Loucy (cell line): ENCODE results near the gene DDX18.
"Not testable (repeated sequence)": the region's sequence is repeated elsewhere in the genome, so short reads cannot be mapped to it uniquely, and the experiment has no call there.

Source experiments
- H2AFZ ChIP-seq: fragments of 200-600 bp; sonication (generic); 2 replicates; pipeline ENCODE4 v1.6.0; 2016; ENCODE audit warnings: antibody characterized with exemption, mild to moderate bottlenecking, low read length, moderate library complexity
- H3F3A ChIP-seq: fragments of 200-600 bp; 2 replicates; pipeline ENCODE4 v1.6.0; 2016; ENCODE audit warnings: antibody characterized with exemption, low read depth, mild to moderate bottlenecking
- H3K27me3 ChIP-seq: fragments of 200-600 bp; sonication (generic); 2 replicates; pipeline ENCODE4 v1.6.1; 2014; ENCODE audit warnings: low read length, mild to moderate bottlenecking; ENCODE audit not compliant: insufficient read depth, poor library complexity, severe bottlenecking
- H3K36me3 ChIP-seq: fragments of 200-600 bp; sonication (generic); 2 replicates; pipeline ENCODE4 v1.6.1; 2016; ENCODE audit warnings: low read length; ENCODE audit not compliant: insufficient read depth
- H3K4me1 ChIP-seq: fragments of 200-600 bp; sonication (generic); 2 replicates; pipeline ENCODE4 v1.5.1; 2014; ENCODE audit warnings: low read length, mild to moderate bottlenecking; ENCODE audit not compliant: insufficient read depth, poor library complexity, severe bottlenecking
- H3K4me2 ChIP-seq: fragments of 200-600 bp; sonication (generic); 2 replicates; pipeline ENCODE4 v1.6.0; 2014; ENCODE audit warnings: antibody characterized with exemption, low read length, low read depth, mild to moderate bottlenecking; ENCODE audit not compliant: poor library complexity, severe bottlenecking
- H3K4me3 ChIP-seq: fragments of 200-600 bp; sonication (generic); 2 replicates; pipeline ENCODE4 v1.5.1; 2014; ENCODE audit warnings: low read length, mild to moderate bottlenecking, mixed read lengths; ENCODE audit not compliant: poor library complexity, severe bottlenecking
- H3K79me2 ChIP-seq: fragments of 200-600 bp; sonication (generic); 2 replicates; pipeline ENCODE4 v1.6.1; 2014; ENCODE audit warnings: low read length; ENCODE audit not compliant: insufficient read depth
- H3K9ac ChIP-seq: fragments of 200-600 bp; sonication (generic); 2 replicates; pipeline ENCODE4 v1.6.0; 2014; ENCODE audit warnings: mild to moderate bottlenecking, low read depth, low read length, moderate library complexity; ENCODE audit not compliant: poor library complexity, severe bottlenecking
- H3K9me2 ChIP-seq: fragments of 200-600 bp; sonication (generic); replicated peaks from 2 replicates; pipeline ENCODE4 v1.6.1; 2016; ENCODE audit warnings: low read depth, low read length, mixed read lengths
- H3K9me3 ChIP-seq: fragments of 200-600 bp; sonication (generic); 2 replicates; pipeline ENCODE4 v1.6.1; 2014; ENCODE audit warnings: mild to moderate bottlenecking, antibody characterized with exemption, low read length, low read depth; ENCODE audit not compliant: insufficient read depth
- H4K20me1 ChIP-seq: fragments of 200-600 bp; sonication (generic); 2 replicates; pipeline ENCODE4 v1.6.0; 2014; ENCODE audit warnings: antibody characterized with exemption, low read length, mild to moderate bottlenecking; ENCODE audit not compliant: insufficient read depth, poor library complexity, severe bottlenecking
- EZH2phosphoT487 ChIP-seq: fragments of 200-600 bp; IDR thresholded peaks from 2 replicates; pipeline ENCODE4 v1.6.1; 2018; ENCODE audit warnings: antibody characterized with exemption, mild to moderate bottlenecking, moderate library complexity, borderline replicate concordance
- TF ChIP-seq, protein P1 (sequence below): fragments of 200-600 bp; sonication (generic); conservative IDR thresholded peaks from 2 replicates; pipeline ENCODE4 v1.5.1; 2014; ENCODE audit warnings: mild to moderate bottlenecking, antibody characterized with exemption, low read length

DDX18 gene

DNA sequence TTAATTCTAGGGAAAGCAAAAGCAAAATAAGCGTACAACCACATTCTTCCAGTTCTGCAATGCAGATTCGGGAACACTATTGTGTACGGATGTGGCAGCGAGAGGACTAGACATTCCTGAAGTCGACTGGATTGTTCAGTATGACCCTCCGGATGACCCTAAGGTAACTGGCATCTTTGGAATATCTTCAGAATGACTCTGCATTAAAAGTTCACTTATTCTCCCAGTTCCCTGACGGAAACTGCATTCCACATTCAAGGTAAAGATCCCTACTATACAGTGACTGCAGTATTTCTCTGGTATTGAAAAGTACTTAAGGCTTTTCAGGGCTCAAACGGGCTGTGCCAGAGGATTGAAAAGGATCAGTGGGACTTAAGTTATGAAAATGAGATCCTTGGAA is 10.9 kb downstream of the DDX18 start:
- H3K9me2 ChIP-seq: no peaks in the 10 kb centered on the region
- 0 out of 2 replicates have a peak, but pooled peaks cover under 1% of the 10 kb centered on the region for H3K79me2 ChIP-seq
- H3K4me3 ChIP-seq: no peak overlapping the region
- H3K4me2 ChIP-seq: no peak overlapping the region
- no peaks in the 10 kb centered on the region for H3K27me3 ChIP-seq
- H3F3A ChIP-seq: no peaks in the 10 kb centered on the region
- no peaks in the 10 kb centered on the region for H3K9me3 ChIP-seq
- no peaks in the 10 kb centered on the region for H3K4me1 ChIP-seq
- H4K20me1 ChIP-seq: no peaks in the 10 kb centered on the region
- H2AFZ ChIP-seq: no peak overlapping the region
- peaks cover 98% of the 10 kb centered on the region for H3K36me3 ChIP-seq
- no peak for TF ChIP-seq EZH2phosphoT487
- TF ChIP-seq, protein P1, sequence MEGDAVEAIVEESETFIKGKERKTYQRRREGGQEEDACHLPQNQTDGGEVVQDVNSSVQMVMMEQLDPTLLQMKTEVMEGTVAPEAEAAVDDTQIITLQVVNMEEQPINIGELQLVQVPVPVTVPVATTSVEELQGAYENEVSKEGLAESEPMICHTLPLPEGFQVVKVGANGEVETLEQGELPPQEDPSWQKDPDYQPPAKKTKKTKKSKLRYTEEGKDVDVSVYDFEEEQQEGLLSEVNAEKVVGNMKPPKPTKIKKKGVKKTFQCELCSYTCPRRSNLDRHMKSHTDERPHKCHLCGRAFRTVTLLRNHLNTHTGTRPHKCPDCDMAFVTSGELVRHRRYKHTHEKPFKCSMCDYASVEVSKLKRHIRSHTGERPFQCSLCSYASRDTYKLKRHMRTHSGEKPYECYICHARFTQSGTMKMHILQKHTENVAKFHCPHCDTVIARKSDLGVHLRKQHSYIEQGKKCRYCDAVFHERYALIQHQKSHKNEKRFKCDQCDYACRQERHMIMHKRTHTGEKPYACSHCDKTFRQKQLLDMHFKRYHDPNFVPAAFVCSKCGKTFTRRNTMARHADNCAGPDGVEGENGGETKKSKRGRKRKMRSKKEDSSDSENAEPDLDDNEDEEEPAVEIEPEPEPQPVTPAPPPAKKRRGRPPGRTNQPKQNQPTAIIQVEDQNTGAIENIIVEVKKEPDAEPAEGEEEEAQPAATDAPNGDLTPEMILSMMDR: no peak
- no peak overlapping the region for H3K9ac ChIP-seq

DNA sequence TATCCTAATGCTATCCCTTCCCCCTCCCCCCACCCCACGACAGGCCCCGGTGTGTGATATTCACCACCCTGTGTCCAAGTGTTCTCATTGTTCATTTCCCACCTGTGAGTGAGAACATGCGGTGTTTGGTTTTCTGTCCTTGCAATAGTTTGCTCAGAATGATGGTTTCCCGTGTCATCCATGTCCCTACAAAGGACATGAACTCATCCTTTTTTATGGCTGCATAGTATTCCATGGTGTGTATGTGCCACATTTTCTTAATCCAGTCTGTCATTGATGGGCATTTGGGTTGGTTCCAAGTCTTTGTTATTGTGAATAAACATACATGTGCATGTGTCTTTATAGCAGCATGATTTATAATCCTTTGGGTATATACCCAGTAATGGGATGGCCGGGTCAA is 13.0 kb downstream of the DDX18 start:
- not testable (repeated sequence) for H4K20me1 ChIP-seq

DNA sequence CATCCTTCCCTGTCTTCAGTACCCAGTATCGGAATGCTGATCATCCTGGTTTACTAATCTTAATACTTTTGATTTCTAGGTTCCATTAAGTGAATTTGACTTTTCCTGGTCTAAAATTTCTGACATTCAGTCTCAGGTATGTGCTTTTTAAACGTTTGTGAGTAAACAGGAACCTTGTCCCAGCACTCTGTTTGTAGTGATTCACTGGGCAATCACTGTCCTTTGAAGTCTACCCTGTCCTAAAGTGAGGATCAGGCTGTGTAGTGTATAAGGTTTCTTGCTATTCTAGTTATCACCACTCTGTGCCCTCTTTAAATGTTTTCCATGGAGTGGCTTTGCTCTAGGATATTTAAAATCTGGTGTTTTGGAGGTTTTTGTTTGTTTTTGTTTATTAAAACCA is 14.4 kb downstream of the DDX18 start:
- Histone ChIP-seq H3K4me1 (no peaks in the 10 kb centered on the region), H3K4me3 (no peak overlapping the region)
- no peak for TF ChIP-seq EZH2phosphoT487
- TF ChIP-seq, protein P1: no peak

More for the DNA sequence above, 13.0 kb downstream of the DDX18 start:
- not testable (repeated sequence) for H3K4me1 ChIP-seq, H3F3A ChIP-seq, H3K9me3 ChIP-seq, H3K9me2 ChIP-seq, H3K27me3 ChIP-seq, H3K4me2 ChIP-seq, H3K4me3 ChIP-seq, H3K9ac ChIP-seq, H2AFZ ChIP-seq, H3K79me2 ChIP-seq
- peaks cover 87% of the 10 kb centered on the region for H3K36me3 ChIP-seq

DNA sequence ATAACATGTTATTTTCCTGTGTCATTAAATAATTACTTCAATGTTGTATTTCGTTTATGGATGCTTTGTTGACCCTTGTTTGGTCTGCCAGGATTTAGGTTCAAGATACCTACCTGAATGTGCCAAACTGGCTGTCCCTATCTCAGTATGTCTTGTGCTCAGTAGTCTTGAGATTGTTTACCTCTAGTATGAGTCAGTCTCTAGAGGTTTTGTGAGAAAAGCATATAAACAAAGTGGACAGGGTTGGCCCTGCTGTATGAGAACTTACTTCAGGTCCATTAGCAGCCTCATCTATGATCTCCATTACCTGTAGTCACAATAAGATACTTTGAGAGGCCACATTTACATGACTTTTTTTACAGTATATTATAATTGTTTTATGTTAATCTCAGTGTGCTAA is 17.8 kb downstream of the DDX18 start:
- no peak overlapping the region for H3K4me2 ChIP-seq
- no peaks in the 10 kb centered on the region for H3K27me3 ChIP-seq
- H3K36me3 ChIP-seq: peaks cover 55% of the 10 kb centered on the region; the same call in 1 of the 2 replicates
- no peaks in the 10 kb centered on the region for H3K79me2 ChIP-seq
- no peak overlapping the region for H3K4me3 ChIP-seq
- H3K9ac ChIP-seq: no peak overlapping the region
- H3K4me1 ChIP-seq: no peaks in the 10 kb centered on the region
- H3K9me2 ChIP-seq: no peaks in the 10 kb centered on the region
- no peak overlapping the region for H2AFZ ChIP-seq
- H3F3A ChIP-seq: no peaks in the 10 kb centered on the region
- TF ChIP-seq, protein P1: no peak
- no peak for TF ChIP-seq EZH2phosphoT487
- H3K9me3 ChIP-seq: no peaks in the 10 kb centered on the region
- H4K20me1 ChIP-seq: no peaks in the 10 kb centered on the region

More for the DNA sequence above, 14.4 kb downstream of the DDX18 start:
- H3F3A ChIP-seq: no peaks in the 10 kb centered on the region
- no peaks in the 10 kb centered on the region for H3K9me3 ChIP-seq
- no peaks in the 10 kb centered on the region for H3K79me2 ChIP-seq
- H3K9ac ChIP-seq: no peak overlapping the region
- H3K27me3 ChIP-seq: no peaks in the 10 kb centered on the region
- H3K36me3 ChIP-seq: peaks cover 87% of the 10 kb centered on the region; the same call in 1 of the 2 replicates
- H3K4me2 ChIP-seq: no peak overlapping the region
- H3K9me2 ChIP-seq: no peaks in the 10 kb centered on the region
- no peaks in the 10 kb centered on the region for H4K20me1 ChIP-seq
- H2AFZ ChIP-seq: no peak overlapping the region
